H7 (cell line): ENCODE results near the gene SYNM. TPM values are rescaled to one million over a fixed set of nuclear protein-coding genes. Genes with fewer than 3 reads are reported as not detected.
"Not testable (repeated sequence)": the region's sequence is repeated elsewhere in the genome, so short reads cannot be mapped to it uniquely, and the experiment has no call there.

Experiments used
- DNase-seq: peaks from one replicate; pipeline ENCODE4 v3.0.0; 2012
- H3K27me3 ChIP-seq: 2 replicates; pipeline ENCODE4 v1.6.0; 2011; ENCODE audit warnings: mild to moderate bottlenecking, low read length; ENCODE audit not compliant: control insufficient read depth, insufficient read depth
- H3K36me3 ChIP-seq: replicated peaks from 2 replicates; pipeline ENCODE4 v1.5.1; 2011; ENCODE audit warnings: low read length; ENCODE audit not compliant: control insufficient read depth, insufficient read depth
- H3K4me3 ChIP-seq: 2 replicates; pipeline ENCODE4 v1.5.1; 2011; ENCODE audit warnings: low read depth, mild to moderate bottlenecking, control low read depth, low read length, moderate library complexity; ENCODE audit not compliant: insufficient read depth
- total RNA-seq: library from RNA; depleted of rRNA; stranded (reverse); fragments of >200 nt; shearing (Covaris generic); gene quantifications from 2 replicates; pipeline ENCODE4 v1.2.3, GENCODE V29; 2014

SYNM gene
- total RNA-seq, 1 experiment from 2014 or later, result 2.8 TPM

DNA sequence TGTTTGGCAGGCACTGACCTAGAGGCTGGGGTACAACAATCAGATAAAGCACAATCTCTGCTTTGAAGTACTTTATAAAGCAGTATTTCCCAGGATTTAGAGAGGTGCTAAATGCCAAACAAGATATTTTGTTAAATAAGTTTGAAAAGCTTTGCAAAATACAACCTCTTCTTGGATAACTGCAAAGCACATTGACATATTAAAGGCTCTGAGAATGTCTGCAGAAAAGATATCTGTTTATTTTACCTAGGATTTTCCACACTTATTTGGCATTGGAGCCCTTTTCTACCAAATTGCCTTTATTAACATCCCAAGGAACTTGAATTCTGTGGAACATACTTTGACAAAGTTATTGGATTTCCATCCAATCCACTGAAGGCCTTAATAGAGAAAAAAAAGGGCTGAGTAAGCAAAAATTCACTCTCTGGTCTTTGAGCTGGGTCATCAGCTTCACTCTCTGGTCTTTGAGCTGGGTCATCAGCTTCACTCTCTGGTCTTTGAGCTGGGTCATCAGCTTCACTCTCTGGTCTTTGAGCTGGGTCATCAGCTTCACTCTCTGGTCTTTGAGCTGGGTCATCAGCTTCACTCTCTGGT, 29.7 kb upstream of the SYNM start:
- DNase-seq, H3K27me3 ChIP-seq, H3K4me3 ChIP-seq, H3K36me3 ChIP-seq: not testable (repeated sequence)

DNA sequence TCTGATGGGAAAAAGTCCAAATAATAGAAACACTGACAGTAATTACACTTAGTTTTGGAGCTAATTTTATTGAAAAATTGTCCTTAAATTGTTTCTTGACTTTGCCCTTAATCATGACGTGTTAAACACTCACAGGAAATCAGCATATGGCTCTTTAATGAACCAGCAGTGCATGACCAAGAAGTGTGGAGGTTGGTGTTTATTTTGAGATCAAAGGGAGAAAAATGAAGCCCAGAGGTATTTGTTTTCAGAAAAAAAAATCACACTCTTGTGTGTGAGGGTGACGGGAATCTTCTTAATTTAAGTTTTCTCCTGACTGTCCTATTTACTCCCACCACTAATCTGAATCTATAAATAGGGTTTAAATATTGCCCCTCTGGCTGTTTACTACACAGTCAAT, 28.8 kb upstream of the SYNM start:
- DNase-seq, result no peak
- Histone ChIP-seq H3K27me3 (no peaks in the 10 kb centered on the region; the same call in 1 of the 2 replicates), H3K4me3 (no peak overlapping the region), H3K36me3 (no peaks in the 10 kb centered on the region)

DNA sequence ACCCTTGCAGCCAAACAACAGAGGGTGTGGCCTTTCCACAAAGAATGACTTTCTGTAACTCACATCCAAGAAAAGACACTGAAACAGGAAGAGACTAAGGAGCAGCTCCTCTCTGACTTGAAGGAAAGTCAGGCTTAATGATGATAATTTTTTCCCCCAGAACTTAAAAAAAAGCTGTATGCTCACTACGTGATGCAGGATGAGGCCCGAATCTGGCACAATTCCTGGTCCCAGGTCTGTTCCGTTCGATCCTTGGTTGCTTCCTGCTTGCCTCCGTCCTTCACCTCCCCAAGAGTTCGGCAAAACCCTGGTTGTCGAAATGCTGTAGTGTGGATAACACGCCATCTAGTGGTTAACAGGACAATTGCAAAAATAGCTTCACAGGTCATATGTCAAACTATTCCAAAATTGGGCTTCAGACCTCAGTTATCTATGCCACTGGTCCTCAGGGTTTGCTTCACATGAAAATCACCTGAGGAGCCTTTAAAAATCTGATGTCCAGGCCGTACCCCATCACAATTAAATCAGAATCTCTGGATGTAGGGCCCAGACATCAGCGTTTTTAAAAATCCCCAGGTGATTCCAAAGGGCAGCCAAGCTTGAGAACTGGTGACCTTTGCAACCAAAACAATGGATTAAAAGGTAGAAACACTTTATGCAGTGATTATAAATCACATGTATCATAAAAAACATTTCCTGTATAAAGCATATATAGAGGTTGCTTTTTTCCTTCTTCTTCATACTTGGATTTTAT, 28.1 kb upstream of the SYNM start:
- DNase-seq, result peak; percentile 75
- Histone ChIP-seq H3K36me3 (no peaks in the 10 kb centered on the region), H3K27me3 (no peaks in the 10 kb centered on the region; the same call in 1 of the 2 replicates), H3K4me3 (no peak overlapping the region)

- Histone ChIP-seq H3K27me3 (no peaks in the 10 kb centered on the region), H3K36me3 (no peaks in the 10 kb centered on the region), H3K4me3 (no peak overlapping the region)
- no peak for DNase-seq
Observed at GRCh38 chr15:99082798-99083197, 22.1 kb upstream of the SYNM start.

GRCh38 chr15:99084965-99085364, 19.9 kb upstream of the SYNM start:
- H3K4me3 ChIP-seq, result no peak overlapping the region
- H3K36me3 ChIP-seq, result no peaks in the 10 kb centered on the region
- H3K27me3 ChIP-seq, result no peaks in the 10 kb centered on the region
- no peak for DNase-seq

DNA sequence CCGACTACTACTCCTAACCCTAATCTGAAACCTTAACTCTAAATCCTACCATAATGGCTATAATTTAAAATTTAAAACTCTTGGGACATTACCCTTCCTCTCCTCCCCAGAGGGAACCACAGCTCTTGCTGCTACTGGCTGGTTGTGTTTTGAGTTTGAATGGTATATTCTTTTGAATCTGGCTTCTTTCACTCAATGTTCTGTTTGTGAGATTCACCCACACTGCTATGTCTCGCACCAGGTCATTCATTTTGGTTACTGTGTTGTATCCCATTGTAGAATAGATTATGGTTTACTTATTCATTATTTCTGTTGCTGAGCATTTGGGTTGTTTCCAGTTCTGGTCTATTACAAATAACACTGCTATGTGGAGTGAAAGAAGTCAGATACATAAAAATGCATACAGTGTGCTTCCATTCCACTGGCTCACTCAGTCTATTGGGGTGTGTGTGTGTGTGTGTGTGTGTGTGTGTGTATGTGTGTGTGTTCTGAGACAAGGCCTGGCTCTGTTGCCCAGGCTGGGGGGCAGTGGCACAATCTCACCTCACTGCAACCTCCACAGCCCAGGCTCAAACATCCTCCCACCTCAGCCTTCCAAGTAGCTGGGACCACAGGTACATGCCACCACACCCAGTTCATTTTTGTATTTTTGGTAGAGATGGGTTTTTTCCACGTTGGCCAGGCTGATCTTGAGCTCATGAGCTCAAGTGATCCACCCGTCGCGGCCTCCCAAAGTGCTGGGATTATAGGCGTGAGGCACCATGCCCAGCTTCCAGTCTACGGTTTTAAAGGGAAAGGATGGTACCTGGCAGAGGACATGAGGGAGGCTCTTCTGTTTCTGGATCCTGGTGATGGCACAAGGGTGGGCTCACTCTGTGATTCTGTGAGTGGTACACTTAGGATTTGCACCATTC, 19.2 kb upstream of the SYNM start:
- no peak for DNase-seq
- Histone ChIP-seq H3K4me3 (no peak overlapping the region), H3K36me3 (no peaks in the 10 kb centered on the region), H3K27me3 (no peaks in the 10 kb centered on the region)

DNA sequence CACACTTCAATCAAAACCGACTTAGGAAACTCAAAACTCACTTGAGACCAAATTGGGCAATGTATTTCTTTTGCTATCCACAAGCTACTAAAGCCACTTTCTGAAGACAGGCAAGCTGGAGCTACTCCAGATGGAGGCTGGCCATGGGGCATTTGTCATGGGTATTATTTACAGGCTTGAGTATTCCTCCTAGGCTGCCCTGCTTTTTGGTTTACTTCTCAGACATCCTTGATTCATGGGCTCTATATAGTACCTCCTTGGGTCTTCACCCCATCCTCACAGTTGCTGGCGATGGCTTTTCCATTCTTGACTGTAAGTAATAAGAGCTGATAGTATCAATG, 18.6 kb upstream of the SYNM start:
- DNase-seq, result no peak
- Histone ChIP-seq H3K27me3 (no peaks in the 10 kb centered on the region), H3K36me3 (no peaks in the 10 kb centered on the region), H3K4me3 (no peak overlapping the region)

GRCh38 chr15:99087405-99087943, 17.4 kb upstream of the SYNM start:
- no peaks in the 10 kb centered on the region for H3K27me3 ChIP-seq
- no peak for DNase-seq
- no peaks in the 10 kb centered on the region for H3K36me3 ChIP-seq
- no peak overlapping the region for H3K4me3 ChIP-seq

- Histone ChIP-seq H3K4me3 (no peak overlapping the region), H3K27me3 (no peaks in the 10 kb centered on the region), H3K36me3 (no peaks in the 10 kb centered on the region)
- no peak for DNase-seq
Observed at GRCh38 chr15:99090011-99090699, 14.7 kb upstream of the SYNM start.

- Histone ChIP-seq H3K27me3 (no peaks in the 10 kb centered on the region), H3K4me3 (no peak overlapping the region), H3K36me3 (no peaks in the 10 kb centered on the region)
- DNase-seq, result peak; percentile 34
Observed at GRCh38 chr15:99090938-99091337, 13.9 kb upstream of the SYNM start.

- Histone ChIP-seq H3K36me3 (no peaks in the 10 kb centered on the region), H3K27me3 (no peaks in the 10 kb centered on the region), H3K4me3 (no peak overlapping the region)
- no peak for DNase-seq
Observed at GRCh38 chr15:99092554-99093172, 12.2 kb upstream of the SYNM start.

GRCh38 chr15:99095626-99096025, 9.3 kb upstream of the SYNM start:
- H3K4me3 ChIP-seq, result no peak overlapping the region
- peak; percentile 50 for DNase-seq
- peaks cover 18% of the 10 kb centered on the region for H3K27me3 ChIP-seq
- no peaks in the 10 kb centered on the region for H3K36me3 ChIP-seq

GRCh38 chr15:99096173-99096893, 8.5 kb upstream of the SYNM start:
- Histone ChIP-seq H3K27me3 (peaks cover 18% of the 10 kb centered on the region), H3K36me3 (no peaks in the 10 kb centered on the region), H3K4me3 (no peak overlapping the region)
- peak; percentile 14 for DNase-seq
